Endometrial microvascular endothelial cells (primary cell): Measurements from ENCODE around the gene FOXL3. TPM values are rescaled to one million over a fixed set of nuclear protein-coding genes. Genes with fewer than 3 reads are reported as not detected.

Experiments used
- in situ Hi-C: cut with HindIII; loops from 2 replicates; pipeline ENCODE4 v1.10.0; 2017; ENCODE audit warnings: low sequenced_read_pairs, low pct_unique_long_range_greater_than_20kb; ENCODE audit errors: inconsistent ontology term
- total RNA-seq: library from RNA; depleted of rRNA; stranded (reverse); fragments of >200 nt; gene quantifications from one replicate; pipeline ENCODE4 v1.2.3, GENCODE V29; 2015; ENCODE audit errors: inconsistent ontology term

Gene FOXL3
- total RNA-seq, 1 donor from 2014 or later: not detected

DNA sequence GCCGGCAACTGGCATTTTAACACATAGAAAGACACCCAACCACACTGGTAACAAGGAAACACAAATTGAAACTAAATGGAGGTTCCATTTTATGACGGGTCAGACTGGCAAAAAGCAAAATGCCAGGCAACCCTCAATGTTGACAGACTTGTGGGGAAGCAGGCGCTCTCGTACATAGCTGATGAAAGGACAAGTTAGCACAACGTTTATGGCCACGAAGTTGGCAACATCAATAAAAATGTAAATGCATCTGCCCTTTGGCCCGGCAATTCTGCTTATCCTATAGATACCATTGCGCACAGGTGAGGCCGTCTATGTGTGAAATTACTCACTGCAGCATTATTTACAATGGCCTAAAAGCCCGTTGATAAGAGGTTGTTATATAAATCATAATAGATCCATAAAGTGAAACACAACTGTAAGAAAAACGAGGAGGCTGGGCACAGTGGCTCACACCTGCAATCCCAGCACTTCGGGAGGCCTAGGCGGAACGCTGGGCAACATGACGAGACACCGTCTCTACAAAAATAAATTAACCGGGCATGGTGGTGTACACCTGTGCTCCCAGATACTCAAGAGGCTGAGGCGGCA is 39.8 kb downstream of the FOXL3 start:
- in situ Hi-C loops: loop anchor here (10.0 kb wide), 1 partner anchor 435 kb away; no protein-coding TSS in a partner anchor

DNA sequence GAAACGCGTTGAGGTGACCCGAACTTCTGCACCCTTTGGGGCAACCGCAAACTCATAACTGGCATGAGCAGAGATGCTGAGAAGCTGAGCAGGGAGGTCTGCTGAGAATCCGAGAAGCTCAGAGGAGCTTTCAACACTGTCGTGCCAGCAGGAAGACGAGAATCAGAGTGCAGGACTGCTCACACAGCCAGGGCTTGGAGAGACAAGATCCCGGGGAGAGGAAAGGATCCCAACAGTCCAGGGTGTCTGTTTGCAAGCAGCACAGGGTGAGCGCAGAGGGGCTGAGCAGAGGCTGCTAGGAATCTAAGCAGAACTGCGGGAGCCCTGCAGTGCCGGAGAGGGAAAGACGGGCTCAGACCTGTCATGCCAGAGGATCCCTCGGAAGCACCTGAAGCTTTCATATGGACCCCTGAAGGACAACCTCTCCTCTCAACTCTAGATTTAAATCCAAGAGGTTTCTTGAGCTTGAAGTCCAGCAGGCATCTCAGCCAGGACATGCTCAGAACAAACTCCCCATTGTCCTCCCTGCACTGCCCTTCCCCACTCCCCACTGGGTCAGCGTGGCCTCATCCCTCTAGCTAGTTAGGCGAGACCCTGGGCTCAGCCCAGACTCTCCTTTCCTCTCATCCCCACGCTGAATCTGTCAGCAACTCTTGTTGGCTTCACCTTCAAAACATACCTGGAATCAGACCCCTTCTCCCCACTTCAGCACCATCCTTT is 40.7 kb downstream of the FOXL3 start:
- in situ Hi-C loops: loop anchor here (10.0 kb wide), 1 partner anchor 434 kb away; no protein-coding TSS in a partner anchor

DNA sequence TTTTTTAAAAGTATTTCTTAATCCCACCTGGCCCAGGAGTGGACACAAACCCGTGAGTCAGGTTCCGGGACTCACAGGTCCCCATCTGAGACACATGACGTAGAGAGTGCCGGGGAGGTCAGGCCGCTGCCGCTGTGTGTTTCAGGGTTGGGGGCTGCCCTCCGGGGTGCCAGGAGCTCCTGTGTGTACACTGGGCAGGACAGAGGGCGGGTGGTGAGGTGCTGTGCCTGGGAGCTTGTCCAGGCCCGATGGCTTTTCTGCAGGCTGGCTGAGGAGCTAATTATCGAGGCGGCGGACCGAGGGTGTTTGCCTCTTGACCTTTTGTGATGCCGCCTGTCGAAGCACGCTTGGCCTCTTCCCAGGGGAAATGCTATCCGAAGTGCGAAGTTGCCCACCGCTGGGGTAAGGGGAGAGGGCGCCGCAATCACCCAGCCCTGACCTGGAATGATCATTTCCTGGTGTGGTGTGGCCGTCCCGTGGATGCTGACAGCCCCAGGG is 42.1 kb downstream of the FOXL3 start:
- in situ Hi-C loops: loop anchor here (10.0 kb wide), 1 partner anchor 433 kb away; no protein-coding TSS in a partner anchor

DNA sequence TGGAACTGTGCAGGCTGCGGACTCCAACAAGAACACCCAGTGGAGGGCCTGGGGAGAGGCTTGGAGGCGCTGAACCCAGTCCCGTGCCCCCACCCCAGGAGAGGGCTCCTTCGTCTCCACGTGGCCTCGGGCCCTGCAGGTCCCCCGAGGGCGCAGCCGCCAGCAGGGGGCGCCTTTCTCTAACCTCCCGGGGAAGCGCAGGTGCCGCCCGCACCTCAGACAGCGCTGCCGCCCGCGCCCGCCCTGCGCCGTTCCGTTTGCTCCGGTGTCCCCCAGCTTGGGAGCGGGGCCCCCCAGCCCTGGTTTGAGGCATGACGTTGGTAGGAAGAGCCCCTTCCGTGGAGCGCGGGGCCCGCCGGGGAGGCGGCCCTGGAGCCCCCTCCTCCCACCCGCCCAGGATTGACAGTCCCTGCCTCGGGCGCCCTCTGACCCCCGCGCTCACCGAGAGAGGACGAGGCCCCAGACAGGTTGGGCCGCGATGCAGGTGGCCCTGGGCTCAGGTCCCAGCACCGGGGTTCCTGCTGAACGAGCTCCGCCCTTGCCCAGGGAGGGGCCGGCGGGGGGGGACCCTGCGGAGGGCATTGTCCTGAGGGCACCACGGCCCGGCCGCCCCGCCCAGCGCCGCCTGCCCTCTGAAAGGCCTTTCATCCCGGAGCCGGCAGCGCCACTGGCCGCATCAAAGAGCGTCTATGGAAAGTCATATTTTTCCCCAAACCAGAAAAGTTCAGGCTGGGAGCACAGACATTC is 42.8 kb downstream of the FOXL3 start:
- in situ Hi-C loops: loop anchor here (10.0 kb wide), 1 partner anchor 432 kb away; no protein-coding TSS in a partner anchor

DNA sequence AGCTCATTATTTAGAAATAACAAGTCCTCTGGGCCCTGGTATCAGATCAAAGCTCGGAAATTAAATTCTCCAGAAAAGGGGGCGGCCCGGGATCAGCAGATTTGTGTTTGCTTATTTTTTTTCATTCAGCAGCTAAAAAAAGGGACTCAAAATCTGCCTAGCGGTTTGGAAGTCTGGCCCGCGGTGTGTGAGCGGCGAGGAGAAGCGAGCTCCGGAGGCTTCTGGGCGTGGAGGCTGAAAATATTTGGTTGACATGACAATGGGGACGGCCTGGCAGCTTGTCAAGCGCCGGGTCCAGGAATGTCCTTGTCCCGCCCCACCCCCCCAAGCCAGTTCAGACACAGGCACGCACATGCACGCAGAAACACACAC is 43.4 kb downstream of the FOXL3 start:
- in situ Hi-C loops: loop anchor here (10.0 kb wide), 1 partner anchor 431 kb away; no protein-coding TSS in a partner anchor

DNA sequence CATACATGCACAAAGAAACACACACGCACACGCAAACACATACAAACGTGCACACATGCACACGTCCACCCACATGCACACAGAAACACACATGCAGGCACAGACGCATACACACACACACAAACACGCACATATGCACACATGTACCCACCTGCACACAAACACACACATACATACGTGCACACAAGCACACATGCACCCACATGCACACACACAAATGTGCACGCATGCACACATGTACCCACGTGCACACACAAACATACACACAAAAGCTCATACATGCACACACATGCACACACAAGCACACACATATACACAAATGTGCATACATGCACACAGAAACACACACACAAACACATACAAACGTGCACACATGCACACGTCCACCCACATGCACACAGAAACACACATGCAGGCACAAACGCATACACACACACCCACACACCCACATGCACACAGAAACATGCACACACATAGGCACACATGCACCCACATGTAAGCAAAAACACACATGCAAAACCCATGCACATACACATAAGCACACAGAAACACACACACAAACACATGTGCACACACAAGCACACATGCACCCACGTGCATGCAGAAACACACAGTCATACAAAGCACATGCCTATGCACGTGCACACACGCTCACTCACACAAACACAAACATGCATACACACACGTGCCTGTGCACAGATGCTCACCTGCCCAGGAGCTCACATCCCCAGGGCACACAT is 44.8 kb downstream of the FOXL3 start:
- in situ Hi-C loops: loop anchor here (10.0 kb wide), 1 partner anchor 430 kb away; no protein-coding TSS in a partner anchor

DNA sequence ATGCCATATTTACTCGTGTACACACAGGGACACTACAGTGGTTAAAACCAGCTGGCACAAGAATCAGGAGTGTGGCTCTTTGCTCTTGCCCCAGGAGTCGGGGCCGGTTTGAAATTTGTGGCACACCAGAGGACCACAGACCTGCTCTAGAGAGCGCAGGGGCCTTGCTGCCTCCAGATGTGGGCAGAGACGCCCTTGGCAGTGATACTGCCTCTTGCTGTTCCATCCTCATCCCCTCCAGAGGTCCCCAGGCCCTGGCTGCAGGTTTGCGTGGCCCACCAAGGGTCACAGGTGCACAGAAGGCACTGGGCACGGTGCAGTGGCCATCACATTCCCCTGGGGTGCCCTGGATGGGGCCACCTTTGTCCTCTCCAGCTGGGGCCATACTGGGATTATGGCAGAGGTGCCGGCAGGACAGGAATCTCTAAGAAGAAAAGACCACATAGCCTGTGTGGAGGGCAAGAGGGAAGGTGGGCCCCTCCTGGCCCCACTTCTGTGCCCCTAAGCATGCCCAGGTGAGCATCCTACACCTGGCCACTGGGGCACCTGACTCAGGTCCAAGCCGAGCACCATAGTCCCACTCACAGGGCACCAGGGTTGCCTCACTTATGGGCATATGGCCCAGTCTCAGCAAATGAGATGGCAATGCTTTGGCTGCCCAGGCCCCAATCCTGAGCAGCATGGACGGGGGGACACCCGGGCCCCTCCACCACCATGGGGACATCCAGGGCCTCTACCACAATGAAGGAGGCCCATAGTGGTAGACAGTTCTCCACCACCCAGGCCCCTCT is 45.6 kb downstream of the FOXL3 start:
- in situ Hi-C loops: loop anchor here (10.0 kb wide), 1 partner anchor 429 kb away; no protein-coding TSS in a partner anchor

DNA sequence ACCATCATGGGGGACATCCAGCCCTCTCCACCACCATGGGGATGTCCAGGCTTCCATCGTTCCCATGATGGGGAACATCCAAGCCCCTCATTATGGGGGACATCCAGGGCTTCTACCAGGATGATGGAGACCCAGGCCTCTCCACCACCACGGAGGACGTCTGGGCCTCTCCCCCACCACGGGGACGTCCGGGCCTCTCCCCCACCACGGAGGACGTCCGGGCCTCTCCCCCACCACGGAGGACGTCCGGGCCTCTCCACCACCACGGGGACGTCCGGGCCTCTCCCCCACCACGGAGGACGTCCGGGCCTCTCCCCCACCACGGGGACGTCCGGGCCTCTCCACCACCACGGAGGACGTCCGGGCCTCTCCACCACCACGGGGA is 46.2 kb downstream of the FOXL3 start:
- in situ Hi-C loops: loop anchor here (10.0 kb wide), 1 partner anchor 429 kb away; no protein-coding TSS in a partner anchor

DNA sequence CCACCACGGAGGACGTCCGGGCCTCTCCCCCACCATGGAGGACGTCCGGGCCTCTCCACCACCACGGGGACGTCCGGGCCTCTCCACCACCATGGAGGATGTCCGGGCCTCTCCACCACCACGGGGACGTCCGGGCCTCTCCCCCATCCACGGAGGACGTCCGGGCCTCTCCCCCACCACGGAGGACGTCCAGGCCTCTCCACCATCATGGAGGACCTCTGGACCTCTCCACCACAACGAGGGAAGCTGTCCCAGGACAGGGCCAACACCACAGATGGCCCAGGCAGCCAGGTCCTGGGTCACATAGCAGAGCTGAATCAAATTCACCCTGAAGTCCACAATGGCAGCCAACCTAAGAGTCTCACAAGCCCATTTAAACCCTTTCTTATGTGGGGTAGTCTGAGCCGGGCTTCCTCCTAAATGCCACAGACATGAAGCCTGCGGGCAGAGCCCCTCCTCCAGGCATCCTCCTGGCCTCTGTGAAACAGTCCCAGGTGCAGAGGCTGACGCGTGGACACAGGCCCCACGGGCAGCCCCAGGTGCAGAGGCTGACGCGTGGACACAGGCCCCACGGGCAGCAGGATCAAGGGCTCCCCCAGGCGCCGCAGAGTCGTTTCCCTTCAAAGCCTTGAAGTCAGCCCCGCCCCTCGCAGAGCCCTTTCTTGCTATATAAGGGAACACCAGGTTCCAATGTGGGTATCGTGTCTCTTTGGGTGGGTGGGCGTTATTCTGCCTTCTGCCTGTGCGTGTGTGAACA is 47.0 kb downstream of the FOXL3 start:
- in situ Hi-C loops: loop anchor here (10.0 kb wide), 1 partner anchor 428 kb away; no protein-coding TSS in a partner anchor

DNA sequence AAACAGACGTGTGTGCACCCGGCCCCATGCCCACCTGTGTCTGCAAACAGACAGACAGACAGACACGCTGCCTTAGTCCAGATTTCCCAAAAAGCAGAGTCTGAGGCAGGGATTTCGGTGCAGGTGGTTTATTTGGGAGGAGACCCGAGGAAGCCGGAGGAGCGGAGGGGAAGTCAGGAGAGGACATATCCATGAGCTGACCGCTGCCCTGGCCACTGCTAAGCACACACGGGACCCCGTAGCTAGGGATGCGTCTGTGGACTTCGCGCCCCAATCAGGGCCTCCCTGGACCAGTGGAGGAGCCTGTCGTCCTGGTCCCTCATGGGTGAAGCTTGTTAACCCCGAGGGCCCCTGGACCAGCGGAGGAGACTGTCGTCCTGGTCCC is 47.6 kb downstream of the FOXL3 start:
- in situ Hi-C loops: loop anchor here (10.0 kb wide), 1 partner anchor 427 kb away; no protein-coding TSS in a partner anchor

DNA sequence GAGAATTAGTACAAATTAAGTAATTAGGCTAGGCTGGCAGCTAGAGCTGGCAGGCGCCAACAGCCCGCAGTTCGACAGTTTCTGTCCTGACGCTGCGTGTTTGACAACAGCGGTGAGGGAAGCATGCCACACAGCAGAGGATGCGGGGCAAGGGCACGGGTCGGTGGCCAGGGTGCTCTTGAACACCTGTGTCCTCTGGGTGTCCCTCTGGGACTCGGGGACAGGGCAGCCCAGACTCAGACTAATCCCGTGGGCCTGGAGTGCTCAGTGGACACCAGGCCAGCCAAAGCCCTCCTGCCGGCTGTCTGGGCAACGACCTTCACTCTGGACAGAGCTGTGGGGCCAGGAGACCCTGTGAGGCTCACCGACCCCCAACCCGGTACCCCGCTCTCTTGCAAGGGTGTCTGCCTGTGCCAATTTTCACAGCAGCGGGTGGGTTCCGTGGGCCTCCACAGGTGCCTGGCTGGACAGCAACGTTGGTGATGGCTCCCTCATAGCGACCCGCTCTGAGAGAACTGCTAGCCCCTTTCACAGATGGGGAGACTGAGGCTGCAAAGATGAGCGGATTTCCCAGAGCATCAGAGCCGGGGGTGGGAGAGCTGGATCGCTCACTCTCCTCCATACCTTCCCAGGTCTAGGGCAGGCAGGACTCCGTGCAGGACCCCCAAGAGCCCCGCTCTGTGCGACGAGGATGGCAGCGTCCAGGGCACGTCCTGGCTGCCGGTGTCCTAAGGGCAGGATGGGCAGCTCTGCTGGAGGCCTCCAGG is 48.5 kb downstream of the FOXL3 start:
- in situ Hi-C loops: loop anchor here (10.0 kb wide), 1 partner anchor 426 kb away; no protein-coding TSS in a partner anchor

DNA sequence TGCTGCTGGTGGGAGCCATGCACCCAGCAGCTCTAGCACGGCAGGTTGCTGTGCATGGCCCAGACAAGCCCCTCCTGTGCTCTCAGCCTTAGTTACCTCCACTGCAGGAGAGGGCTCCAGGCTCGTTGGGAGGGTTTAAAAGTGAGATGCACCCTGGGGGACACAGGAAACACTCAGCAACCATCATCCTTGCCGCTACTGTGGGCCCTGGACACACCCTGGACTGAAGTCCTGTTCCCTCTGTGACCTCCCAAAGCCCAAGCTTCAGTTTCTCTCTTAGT is 49.0 kb downstream of the FOXL3 start:
- in situ Hi-C loops: loop anchor here (10.0 kb wide), 1 partner anchor 426 kb away; no protein-coding TSS in a partner anchor

DNA sequence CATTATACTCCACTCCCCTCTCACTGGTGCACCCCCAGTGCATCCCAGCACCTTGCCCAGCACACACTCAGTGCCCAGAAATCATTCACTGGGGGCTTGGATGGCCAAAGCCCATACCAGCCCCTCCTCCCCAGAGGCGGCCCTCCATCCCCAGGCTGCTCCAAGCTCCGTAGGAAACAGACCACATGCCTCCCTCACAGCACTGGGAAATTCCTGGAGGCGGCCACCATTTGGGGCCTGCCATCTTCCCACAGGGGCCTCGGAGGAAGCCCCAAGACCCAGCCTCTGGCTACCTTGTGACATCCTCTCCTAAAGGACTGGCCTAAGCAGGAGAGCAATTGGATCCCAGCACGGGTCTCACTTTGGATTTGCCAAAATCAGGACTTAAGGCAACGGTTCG is 49.7 kb downstream of the FOXL3 start:
- in situ Hi-C loops: loop anchor here (10.0 kb wide), 1 partner anchor 425 kb away; no protein-coding TSS in a partner anchor

DNA sequence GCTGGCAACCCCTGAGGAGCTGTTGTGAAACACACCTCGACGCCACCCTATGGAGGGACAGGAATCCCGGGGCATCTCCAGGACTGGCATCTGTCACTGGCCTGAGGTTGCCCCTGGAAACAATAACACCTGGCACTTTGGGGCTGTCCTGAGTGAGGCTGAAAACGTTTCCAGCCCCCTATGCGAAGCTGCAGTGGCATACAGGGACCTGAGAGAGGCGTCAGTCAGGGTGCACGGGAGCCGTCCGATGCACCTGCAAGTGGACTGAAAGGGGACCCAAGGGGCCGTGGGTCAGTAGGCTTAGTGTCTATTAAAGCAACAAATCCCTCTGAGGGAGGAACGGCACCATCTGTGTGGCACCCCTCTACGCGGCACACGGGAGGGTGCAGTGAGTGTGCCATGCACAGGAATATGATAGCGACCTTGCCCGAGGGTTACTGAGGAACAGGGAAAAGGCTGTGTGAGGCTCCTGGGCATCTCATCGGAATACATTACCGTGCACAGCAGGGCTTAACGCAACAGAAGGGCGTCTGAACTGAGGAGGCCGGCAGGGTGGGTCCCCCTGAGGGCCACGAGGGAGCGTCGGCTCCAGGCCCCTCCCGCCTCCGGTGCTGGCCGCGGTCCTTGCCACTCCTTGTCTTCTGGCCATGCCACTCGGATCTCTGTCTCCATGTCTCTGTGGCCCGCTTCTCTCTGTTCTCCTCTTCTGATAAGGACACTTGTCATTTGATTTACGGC is 50.4 kb downstream of the FOXL3 start:
- in situ Hi-C loops: no loop called here
